MM.1S (cell line): ENCODE measurements around the gene MAGIX.

ENCODE experiments used
- CTCF ChIP-seq: fragments of 300-600 bp; sonication (generic); IDR thresholded peaks from 2 replicates; pipeline ENCODE4 v1.5.1; 2016; ENCODE audit warnings: antibody characterized with exemption, low read length, mixed read lengths
- EZH2 ChIP-seq: fragments of 300-600 bp; sonication (generic); optimal IDR thresholded peaks from 2 replicates; pipeline ENCODE3; 2017; ENCODE audit warnings: low read depth, mild to moderate bottlenecking, antibody characterized with exemption, low read length, mixed read lengths

GRCh38 chrX:49206543-49206942 lies 44.0 kb downstream of the MAGIX start:
- no peak for TF ChIP-seq EZH2
- no peak for TF ChIP-seq CTCF
